GM21367 (cell line): ENCODE data around the gene MRPL19.
A peak's percentile ranks its signal among the peaks of the same experiment; 100 is the strongest.

Experiments used
- ATAC-seq: cut with Tn5 transposase; IDR thresholded peaks from one replicate; pipeline ENCODE4 v1.9.1; 2021; ENCODE audit not compliant: unreplicated experiment

MRPL19 gene

GRCh38 chr2:75646583-75647425 is at the start of gene MRPL19:
MRPL19 (plus strand) TSS chr2:75646783; CDS start chr2:75646808, 25 bp downstream.
- ATAC-seq = peak; percentile 94

- no peak for ATAC-seq
These were observed 49.8 kb upstream of the MRPL19 start for GRCh38 chr2:75596784-75597183.

GRCh38 chr2:75597949-75598348 is 48.6 kb upstream of the MRPL19 start:
- ATAC-seq = no peak

- no peak for ATAC-seq
These were observed 47.9 kb upstream of the MRPL19 start for GRCh38 chr2:75598589-75599155.

GRCh38 chr2:75600461-75601011 is 46.0 kb upstream of the MRPL19 start:
- ATAC-seq = no peak

- ATAC-seq = no peak
These were observed 43.8 kb upstream of the MRPL19 start for GRCh38 chr2:75602724-75603342.

- no peak for ATAC-seq
These were observed 43.1 kb upstream of the MRPL19 start for GRCh38 chr2:75603477-75603876.

GRCh38 chr2:75604484-75604883 is 42.1 kb upstream of the MRPL19 start:
- ATAC-seq = no peak

- no peak for ATAC-seq
These were observed 40.6 kb upstream of the MRPL19 start for GRCh38 chr2:75605770-75606529.

GRCh38 chr2:75606761-75607399 is 39.7 kb upstream of the MRPL19 start:
- no peak for ATAC-seq

- ATAC-seq = no peak
These were observed 39.2 kb upstream of the MRPL19 start for GRCh38 chr2:75607400-75607798.

GRCh38 chr2:75607988-75608683 is 38.4 kb upstream of the MRPL19 start:
- no peak for ATAC-seq

GRCh38 chr2:75608684-75609333 is 37.8 kb upstream of the MRPL19 start:
- ATAC-seq = peak; percentile 90

- no peak for ATAC-seq
These were observed 37.3 kb upstream of the MRPL19 start for GRCh38 chr2:75609334-75609689.

GRCh38 chr2:75609937-75610508 is 36.6 kb upstream of the MRPL19 start:
- ATAC-seq = no peak

GRCh38 chr2:75610671-75611070 is 35.9 kb upstream of the MRPL19 start:
- ATAC-seq = no peak

GRCh38 chr2:75612108-75612861 is 34.3 kb upstream of the MRPL19 start:
- ATAC-seq = no peak

GRCh38 chr2:75612862-75613243 is 33.7 kb upstream of the MRPL19 start:
- ATAC-seq = no peak
